ENCODE measurements around the gene PRKCE. TPM values are rescaled to one million over a fixed set of nuclear protein-coding genes. Genes with fewer than 3 reads are reported as not detected.

The PRKCE gene
- total RNA-seq, 4 donors from 2014 or later = 5.9 to 21.2 (median 18.5) TPM

- Histone ChIP-seq H3K27ac (no peak overlapping the region), H3K4me3 (no peak overlapping the region), H3K9me3 (no peaks in the 10 kb centered on the region), H3K4me1 (peaks cover 0 to 27% (median 0%) of the 10 kb centered on the region in 3 donors), H3K36me3 (no peaks in the 10 kb centered on the region), H3K27me3 (no peaks in the 10 kb centered on the region)
- TF ChIP-seq EP300 (IDR thresholded peaks at IDR 0.05) (no peak), CTCF (IDR thresholded peaks at IDR 0.05) (no peak), POLR2AphosphoS5 (IDR thresholded peaks at IDR 0.05) (no peak), POLR2A (IDR thresholded peaks at IDR 0.05) (no peak)
- 67 to 90% methylated on average over 4 to 5 of the region's 5 CpGs for WGBS, 2 donors (ENCODE audit: low coverage in 1 of 2)
- no peak for ATAC-seq
Observed at GRCh38 chr2:46122318-46122976, 471.0 kb downstream of the PRKCE start.

- Histone ChIP-seq H3K27ac (no peak overlapping the region), H3K9me3 (no peaks in the 10 kb centered on the region), H3K4me1 (peaks cover 0 to 27% (median 0%) of the 10 kb centered on the region in 3 donors), H3K4me3 (no peak overlapping the region), H3K36me3 (no peaks in the 10 kb centered on the region), H3K27me3 (no peaks in the 10 kb centered on the region)
- TF ChIP-seq EP300 (IDR thresholded peaks at IDR 0.05) (no peak), POLR2AphosphoS5 (IDR thresholded peaks at IDR 0.05) (no peak), CTCF (IDR thresholded peaks at IDR 0.05) (no peak), POLR2A (IDR thresholded peaks at IDR 0.05) (no peak)
- ATAC-seq = no peak
Observed at GRCh38 chr2:46123013-46123412, 471.5 kb downstream of the PRKCE start.

- 96 to 98% methylated on average over 3 to 4 of the region's 4 CpGs for WGBS, 2 donors (ENCODE audit: low coverage in 1 of 2)
Observed at GRCh38 chr2:46125798-46126197, 474.3 kb downstream of the PRKCE start.

GRCh38 chr2:46126571-46126970 is 475.1 kb downstream of the PRKCE start:
- Histone ChIP-seq H3K27me3 (no peaks in the 10 kb centered on the region), H3K4me3 (no peak overlapping the region), H3K9me3 (no peaks in the 10 kb centered on the region), H3K4me1 (peaks cover 0 to 4% (median 0%) of the 10 kb centered on the region in 3 donors), H3K36me3 (no peaks in the 10 kb centered on the region), H3K27ac (no peak overlapping the region)
- TF ChIP-seq POLR2AphosphoS5 (IDR thresholded peaks at IDR 0.05) (no peak), EP300 (IDR thresholded peaks at IDR 0.05) (no peak), CTCF (IDR thresholded peaks at IDR 0.05) (no peak), POLR2A (IDR thresholded peaks at IDR 0.05) (no peak)
- ATAC-seq = no peak
- 85 to 94% methylated on average over 2 to 4 of the region's 4 CpGs for WGBS, 2 donors (ENCODE audit: low coverage in 1 of 2)

More at GRCh38 chr2:46125798-46126197, 474.3 kb downstream of the PRKCE start:
- ATAC-seq = no peak
- no peaks in the 10 kb centered on the region for H3K27me3 ChIP-seq
- no peak for TF ChIP-seq POLR2AphosphoS5 (IDR thresholded peaks at IDR 0.05)
- TF ChIP-seq CTCF (IDR thresholded peaks at IDR 0.05) = no peak
- no peak for TF ChIP-seq POLR2A (IDR thresholded peaks at IDR 0.05)
- TF ChIP-seq EP300 (IDR thresholded peaks at IDR 0.05) = no peak
- no peaks in the 10 kb centered on the region for H3K9me3 ChIP-seq
- H3K4me1 ChIP-seq = peaks cover 0 to 4% (median 0%) of the 10 kb centered on the region in 3 donors
- H3K4me3 ChIP-seq = no peak overlapping the region
- H3K27ac ChIP-seq = no peak overlapping the region
- H3K36me3 ChIP-seq = no peaks in the 10 kb centered on the region

GRCh38 chr2:46127176-46127575 is 475.7 kb downstream of the PRKCE start:
- H3K4me3 ChIP-seq = no peak overlapping the region

More at GRCh38 chr2:46127176-46127575, 475.7 kb downstream of the PRKCE start:
- ATAC-seq = no peak
- 60 to 80% methylated on average over 3 of the region's 3 CpGs for WGBS, 2 donors (ENCODE audit: low coverage in 1 of 2)
- TF ChIP-seq CTCF (IDR thresholded peaks at IDR 0.05) (no peak), EP300 (IDR thresholded peaks at IDR 0.05) (no peak), POLR2A (IDR thresholded peaks at IDR 0.05) (no peak), POLR2AphosphoS5 (IDR thresholded peaks at IDR 0.05) (no peak)
- Histone ChIP-seq H3K36me3 (no peaks in the 10 kb centered on the region), H3K4me1 (peaks cover 0 to 3% (median 0%) of the 10 kb centered on the region in 3 donors), H3K27me3 (no peaks in the 10 kb centered on the region), H3K9me3 (no peaks in the 10 kb centered on the region), H3K27ac (peak overlapping the region in 1 of 4 donors; percentile 6)
